Measurements from ENCODE around the gene COQ8B. TPM values are rescaled to one million over a fixed set of nuclear protein-coding genes. Genes with fewer than 3 reads are reported as not detected.

COQ8B gene
- total and polyA plus RNA-seq, 2 donors from 2014 or later, result 45.8 to 55.3 TPM

- no peak overlapping the region for H3K4me3 ChIP-seq (ENCODE audit: low read length in 3 of 3)
- H3K36me3 ChIP-seq (ENCODE audit: control insufficient read depth in 2 of 3, insufficient read depth in 3 of 3, low read length in 3 of 3), result peaks cover 7 to 14% (median 12%) of the 10 kb centered on the region in 3 donors
- H3K4me1 ChIP-seq (ENCODE audit: control insufficient read depth in 2 of 3, insufficient read depth in 2 of 3, low read depth in 1 of 3, low read length in 3 of 3), result no peaks in the 10 kb centered on the region
- TF ChIP-seq, protein P1, sequence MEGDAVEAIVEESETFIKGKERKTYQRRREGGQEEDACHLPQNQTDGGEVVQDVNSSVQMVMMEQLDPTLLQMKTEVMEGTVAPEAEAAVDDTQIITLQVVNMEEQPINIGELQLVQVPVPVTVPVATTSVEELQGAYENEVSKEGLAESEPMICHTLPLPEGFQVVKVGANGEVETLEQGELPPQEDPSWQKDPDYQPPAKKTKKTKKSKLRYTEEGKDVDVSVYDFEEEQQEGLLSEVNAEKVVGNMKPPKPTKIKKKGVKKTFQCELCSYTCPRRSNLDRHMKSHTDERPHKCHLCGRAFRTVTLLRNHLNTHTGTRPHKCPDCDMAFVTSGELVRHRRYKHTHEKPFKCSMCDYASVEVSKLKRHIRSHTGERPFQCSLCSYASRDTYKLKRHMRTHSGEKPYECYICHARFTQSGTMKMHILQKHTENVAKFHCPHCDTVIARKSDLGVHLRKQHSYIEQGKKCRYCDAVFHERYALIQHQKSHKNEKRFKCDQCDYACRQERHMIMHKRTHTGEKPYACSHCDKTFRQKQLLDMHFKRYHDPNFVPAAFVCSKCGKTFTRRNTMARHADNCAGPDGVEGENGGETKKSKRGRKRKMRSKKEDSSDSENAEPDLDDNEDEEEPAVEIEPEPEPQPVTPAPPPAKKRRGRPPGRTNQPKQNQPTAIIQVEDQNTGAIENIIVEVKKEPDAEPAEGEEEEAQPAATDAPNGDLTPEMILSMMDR (IDR thresholded peaks at IDR 0.05; ENCODE audit: borderline replicate concordance, extremely low read depth, insufficient read depth), result no peak
- DNase-seq (no peak), FAIRE-seq (no peak)
- H3K9ac ChIP-seq (ENCODE audit: low read length in 3 of 3), result no peak overlapping the region
- intact Hi-C loops (cut with DNase I), result no loop called here
- H3K27me3 ChIP-seq (ENCODE audit: control insufficient read depth, insufficient read depth, low read length), result no peaks in the 10 kb centered on the region
- H3K9me3 ChIP-seq (ENCODE audit: control insufficient read depth in 2 of 3, insufficient read depth in 1 of 3, low read length in 3 of 3), result no peaks in the 10 kb centered on the region
- no peak overlapping the region for H3K27ac ChIP-seq (ENCODE audit: low read depth in 2 of 2, low read length in 2 of 2)
Measured at GRCh38 chr19:40682431-40682964, 34.2 kb downstream of the COQ8B start.

- H3K4me1 ChIP-seq (ENCODE audit: control insufficient read depth in 2 of 3, insufficient read depth in 2 of 3, low read depth in 1 of 3, low read length in 3 of 3), result no peaks in the 10 kb centered on the region
- H3K27me3 ChIP-seq (ENCODE audit: control insufficient read depth, insufficient read depth, low read length), result no peaks in the 10 kb centered on the region
- no peaks in the 10 kb centered on the region for H3K9me3 ChIP-seq (ENCODE audit: control insufficient read depth in 2 of 3, insufficient read depth in 1 of 3, low read length in 3 of 3)
- H3K27ac ChIP-seq (ENCODE audit: low read depth in 2 of 2, low read length in 2 of 2), result no peak overlapping the region
- intact Hi-C loops (cut with DNase I), result no loop called here
- FAIRE-seq, result no peak
- no peak overlapping the region for H3K9ac ChIP-seq (ENCODE audit: low read length in 3 of 3)
- no peak overlapping the region for H3K4me3 ChIP-seq (ENCODE audit: low read length in 3 of 3)
- peak in 1 of 5 donors; percentile 56 for DNase-seq
- TF ChIP-seq, protein P1 (IDR thresholded peaks at IDR 0.05; ENCODE audit: borderline replicate concordance, extremely low read depth, insufficient read depth), result no peak
- H3K36me3 ChIP-seq (ENCODE audit: control insufficient read depth in 2 of 3, insufficient read depth in 3 of 3, low read length in 3 of 3), result peaks cover 7 to 20% (median 9%) of the 10 kb centered on the region in 3 donors
Measured at GRCh38 chr19:40681039-40681438, 35.6 kb downstream of the COQ8B start.

- TF ChIP-seq, protein P1 (IDR thresholded peaks at IDR 0.05; ENCODE audit: borderline replicate concordance, extremely low read depth, insufficient read depth), result no peak
- Histone ChIP-seq H3K36me3 (ENCODE audit: control insufficient read depth in 2 of 3, insufficient read depth in 3 of 3, low read length in 3 of 3) (peaks cover 5 to 29% (median 12%) of the 10 kb centered on the region in 3 donors), H3K9me3 (ENCODE audit: control insufficient read depth in 2 of 3, insufficient read depth in 1 of 3, low read length in 3 of 3) (no peaks in the 10 kb centered on the region), H3K4me3 (ENCODE audit: low read length in 3 of 3) (no peak overlapping the region), H3K9ac (ENCODE audit: low read length in 3 of 3) (no peak overlapping the region), H3K4me1 (ENCODE audit: control insufficient read depth in 2 of 3, insufficient read depth in 2 of 3, low read depth in 1 of 3, low read length in 3 of 3) (no peaks in the 10 kb centered on the region), H3K27me3 (ENCODE audit: control insufficient read depth, insufficient read depth, low read length) (no peaks in the 10 kb centered on the region), H3K27ac (ENCODE audit: low read depth in 2 of 2, low read length in 2 of 2) (no peak overlapping the region)
- FAIRE-seq (no peak), DNase-seq (peak in 1 of 5 donors; percentile 59)
- intact Hi-C loops (cut with DNase I), result no loop called here
Measured at GRCh38 chr19:40677156-40677555, 39.5 kb downstream of the COQ8B start.

DNA sequence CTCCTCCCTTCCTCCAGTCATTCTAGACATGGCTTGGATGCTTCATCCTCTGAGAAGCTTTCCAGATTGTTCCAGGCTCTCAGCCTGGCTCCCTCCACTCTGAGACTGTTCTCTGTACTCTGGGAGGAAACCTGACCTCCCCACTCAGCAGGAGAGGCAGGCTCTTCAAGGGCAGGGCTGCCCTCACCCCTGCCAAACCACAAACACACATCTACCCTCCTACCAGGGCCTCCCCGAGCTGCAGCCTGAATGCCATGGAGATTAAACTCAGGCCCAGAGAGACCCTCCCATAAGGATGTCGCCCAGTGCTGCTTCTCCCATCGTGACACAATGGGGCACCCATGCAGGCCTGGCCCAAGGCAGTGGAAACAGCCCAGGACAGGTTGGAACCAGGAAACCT is 42.4 kb downstream of the COQ8B start:
- Histone ChIP-seq H3K27me3 (ENCODE audit: control insufficient read depth, insufficient read depth, low read length) (no peaks in the 10 kb centered on the region), H3K27ac (ENCODE audit: low read depth in 2 of 2, low read length in 2 of 2) (no peak overlapping the region), H3K4me3 (ENCODE audit: low read length in 3 of 3) (no peak overlapping the region), H3K9me3 (ENCODE audit: control insufficient read depth in 2 of 3, insufficient read depth in 1 of 3, low read length in 3 of 3) (peaks cover 0 to 2% (median 0%) of the 10 kb centered on the region in 3 donors), H3K36me3 (ENCODE audit: control insufficient read depth in 2 of 3, insufficient read depth in 3 of 3, low read length in 3 of 3) (peaks cover 12 to 31% (median 21%) of the 10 kb centered on the region in 3 donors), H3K4me1 (ENCODE audit: control insufficient read depth in 2 of 3, insufficient read depth in 2 of 3, low read depth in 1 of 3, low read length in 3 of 3) (no peaks in the 10 kb centered on the region), H3K9ac (ENCODE audit: low read length in 3 of 3) (no peak overlapping the region)
- TF ChIP-seq, protein P1 (IDR thresholded peaks at IDR 0.05; ENCODE audit: borderline replicate concordance, extremely low read depth, insufficient read depth), result no peak
- FAIRE-seq (no peak), DNase-seq (peak in 1 of 5 donors; percentile 46)
- intact Hi-C loops (cut with DNase I), result no loop called here
